Myocyte (in vitro differentiated cells): ENCODE results near the gene DUSP9. TPM values are rescaled to one million over a fixed set of nuclear protein-coding genes. Genes with fewer than 3 reads are reported as not detected.
A peak's percentile ranks its signal among the peaks of the same experiment; 100 is the strongest.
"Not testable (repeated sequence)": the region's sequence is repeated elsewhere in the genome, so short reads cannot be mapped to it uniquely, and the experiment has no call there.

Source experiments
- DNase-seq: peaks from one replicate; pipeline ENCODE4 v3.0.0-alpha.2; 2012; ENCODE audit warnings: low read depth
- total RNA-seq: library from RNA; depleted of rRNA; stranded (reverse); fragments of >200 nt; gene quantifications from 2 replicates; pipeline ENCODE4 v1.2.3, GENCODE V29; 2014

Gene DUSP9
- total RNA-seq, 1 donor from 2014 or later = not detected

DNA sequence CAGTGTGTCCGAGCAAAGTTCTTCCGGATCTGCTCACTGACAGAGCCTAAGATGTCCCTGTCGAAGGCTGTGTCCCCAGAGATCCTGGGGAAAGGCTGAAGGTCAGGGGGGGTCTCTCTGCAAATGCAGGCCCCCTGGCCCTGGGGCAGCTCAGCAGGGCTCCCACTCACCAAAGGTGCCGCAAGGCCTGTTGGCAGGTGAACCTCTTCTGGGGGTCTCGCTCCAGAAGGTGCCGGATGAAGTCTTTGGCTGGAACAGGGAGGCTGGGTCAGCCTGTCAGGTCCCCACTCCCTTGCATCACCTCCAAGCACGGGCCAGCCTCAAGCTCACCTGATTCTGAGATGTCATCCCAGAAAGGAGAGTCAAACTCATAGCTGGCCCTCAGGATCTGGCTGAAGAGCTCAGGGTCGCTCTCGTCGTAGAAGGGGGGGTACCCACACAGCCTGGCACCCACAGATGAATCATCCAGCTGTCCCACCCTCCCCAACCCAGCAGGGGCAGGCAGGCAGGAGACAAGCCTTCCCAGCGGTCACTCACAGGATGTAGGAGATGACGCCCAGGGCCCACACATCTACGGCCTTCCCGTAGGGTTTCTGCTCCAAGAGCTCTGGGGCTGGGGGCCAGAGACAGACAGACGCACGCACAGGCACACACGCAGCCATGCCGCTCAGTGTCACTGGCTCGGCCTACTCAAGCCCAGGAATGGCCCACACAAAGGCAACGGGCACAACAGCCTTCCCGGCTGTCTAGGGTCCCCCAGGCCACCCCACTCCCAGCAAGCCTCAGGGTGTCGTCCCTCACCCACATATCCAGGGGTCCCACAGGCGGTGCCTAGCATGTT lies 24.0 kb downstream of the DUSP9 start:
- no peak for DNase-seq

DNA sequence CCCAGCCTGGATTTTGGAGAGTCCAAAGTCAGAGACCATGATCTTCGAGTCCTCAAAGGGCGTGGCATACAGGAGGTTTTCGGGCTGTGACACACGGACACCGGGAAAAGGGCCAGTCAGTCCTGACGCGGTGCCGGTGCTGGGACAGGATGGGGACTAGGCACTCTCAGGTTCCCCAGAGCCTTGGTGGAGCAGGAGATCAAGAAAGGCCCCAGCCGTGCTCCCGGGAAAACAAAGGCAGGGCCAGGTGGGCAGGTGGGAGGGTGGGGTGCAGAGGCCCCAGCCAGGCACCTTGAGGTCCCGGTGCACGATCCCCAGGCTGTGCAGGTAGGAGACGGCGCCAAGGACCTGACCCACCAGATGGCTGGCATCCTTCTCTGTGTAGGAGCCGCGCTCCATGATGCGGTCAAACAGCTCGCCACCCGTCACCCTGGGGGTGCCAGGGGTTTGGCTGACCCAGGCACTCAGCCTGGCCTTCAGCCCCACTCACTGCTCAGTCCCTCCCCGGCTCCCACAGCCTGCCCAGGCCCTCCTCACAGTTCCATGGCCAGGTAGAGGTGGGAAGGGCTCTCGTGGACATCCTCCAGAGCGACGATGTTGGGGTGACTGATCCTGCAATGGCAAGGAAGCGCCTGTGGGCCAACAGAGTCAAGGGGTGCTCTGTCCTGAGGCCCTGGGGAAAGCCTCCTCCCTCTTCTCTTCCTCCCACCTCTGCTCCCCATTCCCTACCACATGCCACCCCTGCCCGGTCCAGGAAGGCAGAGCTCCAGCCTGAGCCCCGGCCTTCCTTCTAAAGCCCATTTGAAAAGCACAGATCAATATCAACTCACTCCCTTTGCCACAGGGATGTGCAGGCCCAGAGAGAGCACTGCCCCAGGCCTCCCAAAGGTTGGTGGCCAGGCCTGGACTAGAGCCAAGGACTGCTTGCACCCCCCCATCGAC lies 24.9 kb downstream of the DUSP9 start:
- DNase-seq = no peak

DNA sequence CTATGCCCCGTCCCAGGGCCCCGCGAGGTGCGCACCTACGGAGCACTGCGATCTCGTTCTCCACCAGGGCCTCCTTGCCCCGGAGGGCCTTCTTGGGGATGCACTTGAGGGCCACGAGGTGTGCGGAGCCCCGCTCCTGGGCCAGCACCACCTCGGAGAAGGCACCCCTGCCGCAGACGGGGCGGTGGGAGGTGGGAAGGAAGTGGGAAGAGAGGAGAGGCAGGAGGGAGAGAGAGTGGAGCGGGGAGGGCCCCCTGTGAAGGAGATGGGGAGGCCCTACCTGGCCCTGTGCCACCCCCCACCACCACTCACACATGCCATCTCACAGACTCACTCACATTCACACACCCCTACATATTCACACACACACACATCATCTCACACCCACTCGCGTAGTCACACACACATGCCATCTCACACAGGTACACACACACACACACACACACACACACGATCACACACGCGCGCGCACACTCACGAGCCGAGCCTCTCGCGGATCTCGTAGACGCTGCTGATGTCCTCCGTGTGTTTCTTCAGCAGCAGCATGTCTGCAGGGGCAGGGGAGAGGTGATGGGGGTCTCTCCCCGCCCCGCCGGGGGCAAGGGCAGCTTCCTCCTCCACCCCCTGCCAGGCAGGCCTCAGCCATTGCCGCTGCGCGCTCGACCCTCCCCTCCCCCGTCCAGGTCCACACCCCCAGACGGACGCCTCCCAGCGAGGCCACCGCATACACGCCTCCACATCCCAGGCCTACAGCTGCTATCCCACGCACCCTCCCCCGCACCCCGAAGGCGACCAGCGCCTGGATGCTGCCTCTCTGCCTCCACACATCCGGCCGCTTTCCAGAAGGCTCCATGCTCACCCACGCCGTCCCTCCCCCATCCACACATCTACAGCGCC lies 25.8 kb downstream of the DUSP9 start:
- no peak for DNase-seq

DNA sequence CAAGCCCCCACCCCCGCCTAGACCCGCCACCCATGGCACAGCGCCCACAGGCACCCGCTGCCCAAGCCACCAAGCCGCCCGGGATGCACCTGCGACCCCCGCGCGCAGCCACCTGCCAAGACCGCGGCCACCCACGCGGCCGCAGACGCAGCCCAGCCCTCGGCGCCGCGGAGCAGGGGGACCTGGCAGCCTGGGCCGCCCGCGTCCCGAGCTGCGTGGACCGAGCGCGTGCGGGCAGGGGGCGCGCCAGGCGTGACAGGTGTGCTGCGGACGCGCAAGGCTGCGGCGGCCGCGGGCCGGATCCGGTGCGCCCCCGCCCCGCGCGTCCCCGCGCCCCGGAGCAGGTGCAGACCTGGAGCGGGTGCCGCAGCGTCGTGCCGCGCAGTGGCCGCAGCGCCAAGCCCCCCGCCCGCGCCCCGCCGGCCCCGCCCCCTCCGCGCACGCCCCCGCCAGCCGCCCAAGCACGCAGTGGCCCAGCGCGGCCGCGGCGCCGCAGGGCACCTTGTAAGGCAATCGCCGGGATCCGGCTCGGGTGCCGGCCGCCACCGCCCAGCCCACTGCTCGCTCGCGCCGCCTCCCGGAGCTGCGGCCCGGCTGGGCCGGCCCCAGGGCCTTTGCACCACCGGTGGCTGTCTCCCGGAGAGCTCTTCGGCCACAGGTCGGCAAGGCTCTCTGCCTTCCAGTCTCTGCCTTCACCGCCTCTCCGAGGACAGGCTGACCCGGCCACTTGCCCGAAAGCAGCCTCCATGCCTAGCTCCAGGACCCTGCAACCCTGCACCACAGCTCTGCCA lies 26.6 kb downstream of the DUSP9 start, which contains the start of gene PNCK:
Gene PNCK (minus strand): TSS at position 386 of the 791 bp plus-strand sequence. CDS start 737 bp downstream, outside the sequence.
- DNase-seq = no peak

DNA sequence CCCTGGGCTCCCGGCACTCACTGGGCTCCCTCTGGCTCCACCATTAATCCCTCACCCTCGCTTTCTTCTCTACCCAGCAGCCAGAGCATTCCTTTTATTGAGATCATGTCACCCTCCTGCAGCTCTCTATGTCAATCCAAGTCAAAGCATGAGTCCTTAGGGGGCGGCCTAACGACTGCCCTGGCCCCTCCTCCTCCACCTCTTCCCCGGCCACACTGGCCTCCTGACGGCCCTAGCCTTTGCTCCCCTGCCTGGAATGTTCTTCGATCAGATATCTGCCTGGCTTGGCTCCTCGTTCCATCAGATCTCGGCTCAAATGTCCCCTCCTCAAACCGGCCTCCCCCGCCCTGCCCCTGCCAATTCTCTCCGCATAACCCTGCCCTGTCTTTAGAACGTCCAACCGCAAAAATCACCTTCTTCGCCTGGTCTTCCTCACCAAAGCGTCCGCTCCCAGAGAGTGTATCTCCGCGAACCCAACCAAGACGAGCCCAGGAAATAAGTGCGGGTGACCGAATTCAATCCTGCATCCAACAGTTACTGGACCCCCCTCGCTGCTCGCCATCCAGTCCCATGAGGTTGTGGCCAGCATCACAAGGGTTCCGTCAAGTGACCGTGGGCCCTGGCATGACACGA lies 27.3 kb downstream of the DUSP9 start:
- no peak for DNase-seq

DNA sequence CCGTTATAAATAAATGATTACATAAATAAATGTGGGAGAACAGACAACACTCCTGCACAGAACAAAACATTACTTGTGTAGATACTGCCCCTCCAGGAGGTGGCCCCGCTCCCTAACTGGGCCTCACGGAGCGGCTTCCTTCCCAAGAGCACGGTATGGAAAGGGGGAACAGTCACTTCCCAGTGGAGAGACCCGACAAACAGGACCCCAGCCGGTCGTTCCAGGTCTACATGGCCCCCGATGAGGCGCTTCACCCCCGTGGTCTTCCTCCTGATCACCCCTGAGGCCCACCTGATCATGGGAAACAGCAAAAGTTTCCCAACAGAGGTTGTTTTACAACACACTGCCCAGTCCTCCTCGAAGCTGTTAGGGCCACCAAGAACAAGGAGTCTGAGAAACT lies 34.2 kb downstream of the DUSP9 start:
- DNase-seq = no peak

DNA sequence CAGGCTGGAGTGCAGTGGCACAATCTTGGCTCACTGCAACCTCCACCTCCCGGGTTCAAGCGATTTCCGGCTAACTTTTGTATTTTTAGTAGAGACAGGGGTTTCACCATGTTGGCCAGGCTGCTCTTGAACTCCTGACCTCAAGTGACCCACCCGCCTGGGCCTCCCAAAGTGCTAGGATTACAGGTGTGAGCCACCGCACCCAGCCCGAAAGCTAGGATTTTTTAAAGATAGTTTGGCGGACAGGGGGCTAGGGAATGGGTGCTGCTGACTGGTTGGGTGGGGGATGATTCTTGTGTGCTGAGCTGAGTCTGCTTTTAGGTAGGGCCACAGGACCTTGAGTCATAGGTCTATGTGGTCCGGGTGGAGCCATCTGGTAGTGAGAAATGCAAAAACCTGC lies 36.5 kb downstream of the DUSP9 start:
- not testable (repeated sequence) for DNase-seq

DNA sequence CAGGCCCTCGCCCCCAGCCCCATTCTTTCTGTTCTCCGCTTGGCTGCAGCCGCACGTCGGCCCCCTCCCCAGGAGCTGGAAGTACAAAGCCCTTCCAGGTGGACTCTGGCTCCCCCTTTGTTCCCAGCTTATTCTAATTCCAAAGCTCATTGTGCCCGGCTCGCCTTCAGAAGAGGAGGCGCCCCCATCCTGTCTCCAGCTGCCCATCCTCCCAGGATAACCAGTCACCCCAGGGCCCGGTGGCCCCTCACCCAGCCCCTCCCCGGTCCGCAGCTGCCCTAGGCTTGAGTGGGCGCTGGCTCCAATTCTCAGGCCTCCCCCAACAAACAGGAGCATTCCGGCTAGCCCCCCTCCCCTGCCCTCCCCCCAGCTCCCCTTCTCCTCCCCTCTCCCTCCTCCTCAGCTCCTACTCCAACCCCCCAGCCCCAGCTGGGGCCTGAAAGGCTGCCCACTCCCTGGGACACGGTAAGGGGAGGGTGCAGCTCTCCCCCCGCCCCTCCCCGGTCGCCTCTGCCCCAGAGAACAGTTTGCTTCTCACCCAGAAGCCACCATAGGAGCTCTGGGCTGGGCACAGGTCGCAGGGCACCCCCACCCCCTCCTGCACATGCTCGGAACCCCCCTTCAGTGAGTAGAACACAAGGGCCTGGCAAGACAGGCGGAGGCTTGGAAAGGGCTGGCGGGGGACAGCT lies 37.6 kb downstream of the DUSP9 start:
- DNase-seq = no peak

DNA sequence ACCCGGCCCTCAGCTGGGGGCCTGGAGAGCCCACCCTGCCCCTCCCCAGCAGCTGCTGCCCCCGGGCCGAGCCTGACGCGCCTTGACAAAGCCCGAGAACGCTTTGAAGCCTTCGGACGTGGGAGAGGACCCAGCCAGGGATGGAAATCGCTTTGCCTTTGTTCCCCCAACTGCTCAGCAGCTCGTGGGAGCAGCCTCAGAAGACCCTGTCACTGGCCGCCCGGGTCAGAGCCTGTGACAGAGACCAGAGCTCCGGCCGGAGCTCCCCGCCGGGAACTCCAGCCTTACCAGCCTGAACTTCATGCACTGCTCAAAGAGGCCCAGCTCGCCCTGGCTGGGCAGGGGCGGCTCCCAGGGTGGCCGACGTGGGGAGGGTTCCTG lies 38.1 kb downstream of the DUSP9 start:
- no peak for DNase-seq

DNA sequence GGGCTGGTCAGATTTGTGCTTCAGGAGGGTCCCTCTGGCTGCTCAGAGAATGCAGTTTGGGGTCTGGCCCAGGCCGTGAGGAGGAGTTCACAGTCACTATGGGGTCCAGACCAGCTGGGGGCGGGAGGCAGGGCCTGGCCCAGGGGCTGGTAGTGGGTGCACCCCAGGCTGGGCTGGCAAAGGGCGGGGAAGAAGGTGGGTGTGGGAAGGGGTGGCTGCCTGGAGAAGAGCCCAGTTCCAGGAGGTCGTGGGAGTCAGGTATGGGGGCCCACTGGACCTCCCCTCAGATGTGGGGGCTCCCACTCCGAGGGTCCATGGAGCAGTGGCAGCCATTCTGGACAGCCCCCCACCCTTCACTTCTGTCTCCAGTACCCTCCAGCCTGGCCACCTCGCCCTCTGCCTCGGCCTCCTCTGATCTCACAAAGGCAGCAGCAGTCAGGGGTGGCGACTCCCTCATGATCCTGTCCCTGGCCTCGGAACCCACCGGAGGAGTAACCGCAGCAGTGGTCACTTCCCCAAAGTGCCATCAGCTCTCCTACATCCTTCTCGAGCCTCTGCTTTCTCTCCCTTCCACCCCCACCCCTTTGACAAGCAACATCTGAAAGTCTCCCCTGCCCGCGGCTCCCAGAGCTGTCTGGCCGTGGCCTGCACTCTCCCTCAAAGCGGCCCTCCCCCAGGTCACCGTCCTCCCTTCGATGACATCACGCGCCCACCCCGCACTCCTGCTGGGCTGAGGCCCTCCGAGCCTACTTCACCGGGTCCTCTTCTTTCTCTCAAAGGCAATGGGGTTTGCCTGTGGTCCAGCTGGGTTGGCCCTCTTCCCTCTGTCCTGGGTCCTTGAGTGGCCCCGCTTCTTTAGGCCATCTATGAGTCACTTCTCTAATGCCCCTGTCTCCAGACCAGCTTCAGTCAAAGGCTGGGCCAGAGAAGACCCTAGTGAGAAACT lies 39.0 kb downstream of the DUSP9 start:
- no peak for DNase-seq

DNA sequence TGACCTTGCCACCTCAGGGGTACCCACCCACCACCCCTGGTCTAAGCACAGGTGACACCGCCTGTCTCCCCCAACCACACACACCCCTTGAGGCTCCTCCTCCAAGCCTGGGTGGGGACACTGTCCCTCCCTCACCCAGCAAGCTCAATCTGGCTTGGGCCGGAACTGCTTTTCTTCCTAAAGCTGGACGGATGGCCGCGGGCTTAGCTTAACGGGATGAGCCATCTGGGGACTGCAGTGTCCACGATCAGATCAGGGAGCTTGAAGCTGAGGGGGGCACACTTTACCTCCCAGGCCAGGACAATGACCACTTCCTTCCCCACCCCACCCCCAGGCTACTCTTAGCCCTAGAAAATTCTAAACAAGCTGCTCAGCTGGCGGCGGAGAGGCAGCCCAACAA lies 39.7 kb downstream of the DUSP9 start:
- no peak for DNase-seq

DNA sequence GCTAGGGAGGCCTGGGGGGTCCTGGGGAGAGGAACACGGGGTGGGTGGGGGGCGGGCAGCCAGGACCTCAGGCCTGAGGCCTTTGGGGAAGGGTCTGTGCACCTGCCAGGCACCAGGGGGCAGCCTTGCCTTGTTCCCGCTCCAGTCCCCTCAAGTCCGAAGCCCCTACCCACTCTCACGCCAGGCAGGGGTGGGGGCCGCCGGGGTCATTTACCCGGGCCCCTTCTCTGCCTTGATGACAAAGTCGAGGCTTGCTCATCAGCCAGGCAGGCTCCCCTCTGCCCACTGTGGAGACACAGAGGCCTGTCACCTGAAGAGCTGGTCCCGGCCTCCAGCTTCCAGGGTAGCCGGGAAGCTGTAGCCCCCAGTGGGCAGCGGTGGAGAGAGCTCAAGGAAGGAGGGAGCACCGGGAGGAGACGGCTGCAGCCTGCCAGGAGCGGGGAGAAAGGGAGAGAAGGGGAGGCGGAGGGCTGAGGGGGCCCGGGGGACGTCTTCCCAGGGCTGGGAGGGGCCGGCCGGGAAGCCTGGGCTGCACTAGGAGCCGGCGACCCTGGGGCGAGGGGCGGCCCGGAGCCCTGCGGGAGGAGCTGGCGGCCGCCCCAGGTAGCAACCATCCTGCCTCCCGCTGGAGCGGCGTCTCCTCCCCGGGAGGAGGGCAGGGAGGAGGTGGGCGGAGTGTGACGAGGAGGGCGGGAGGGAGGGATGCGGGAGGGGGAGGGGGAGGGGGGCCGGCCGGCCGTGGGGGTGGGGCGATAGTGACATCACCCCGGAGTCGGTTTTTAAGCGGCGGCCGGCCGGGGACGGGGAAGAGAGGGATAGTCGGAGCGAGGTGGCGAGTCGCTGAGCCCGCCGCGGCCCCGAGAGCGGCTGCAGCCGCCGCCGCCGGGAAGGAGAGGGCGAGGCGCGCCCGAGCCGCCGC lies 40.4 kb downstream of the DUSP9 start, which contains the start of gene SLC6A8:
Gene SLC6A8 (plus strand): TSS at position 806 of the 919 bp plus-strand sequence. CDS start 649 bp downstream, outside the sequence.
- peak; percentile 59 for DNase-seq

DNA sequence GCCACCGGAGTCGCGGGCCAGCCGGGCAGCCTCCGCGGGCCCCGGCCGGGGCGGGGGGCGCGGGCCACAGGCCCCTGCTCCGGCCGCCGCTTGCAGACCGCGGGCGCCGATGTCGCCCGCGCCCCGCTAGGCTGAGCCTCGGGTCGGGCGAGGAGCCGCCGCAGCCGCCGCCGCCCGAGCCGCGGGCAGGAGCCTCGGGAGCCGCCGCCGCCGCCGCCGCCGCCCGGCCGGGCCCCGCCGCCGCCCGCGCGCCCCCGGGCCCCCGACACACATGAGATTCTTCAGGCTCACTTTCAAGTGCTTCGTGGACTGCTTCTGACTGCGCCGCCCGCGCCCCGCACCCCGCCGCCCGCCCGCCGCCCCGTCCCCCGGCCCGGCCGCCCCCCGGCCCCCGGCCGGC lies 41.1 kb downstream of the DUSP9 start:
- no peak for DNase-seq

DNA sequence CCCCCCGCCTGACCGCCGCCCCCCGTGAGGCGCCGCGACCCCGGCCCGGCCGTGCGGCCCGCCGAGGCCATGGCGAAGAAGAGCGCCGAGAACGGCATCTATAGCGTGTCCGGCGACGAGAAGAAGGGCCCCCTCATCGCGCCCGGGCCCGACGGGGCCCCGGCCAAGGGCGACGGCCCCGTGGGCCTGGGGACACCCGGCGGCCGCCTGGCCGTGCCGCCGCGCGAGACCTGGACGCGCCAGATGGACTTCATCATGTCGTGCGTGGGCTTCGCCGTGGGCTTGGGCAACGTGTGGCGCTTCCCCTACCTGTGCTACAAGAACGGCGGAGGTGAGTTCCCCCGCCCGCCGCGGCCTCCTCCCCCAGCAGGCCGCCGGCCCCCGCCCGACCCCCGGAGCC lies 41.5 kb downstream of the DUSP9 start:
- no peak for DNase-seq

DNA sequence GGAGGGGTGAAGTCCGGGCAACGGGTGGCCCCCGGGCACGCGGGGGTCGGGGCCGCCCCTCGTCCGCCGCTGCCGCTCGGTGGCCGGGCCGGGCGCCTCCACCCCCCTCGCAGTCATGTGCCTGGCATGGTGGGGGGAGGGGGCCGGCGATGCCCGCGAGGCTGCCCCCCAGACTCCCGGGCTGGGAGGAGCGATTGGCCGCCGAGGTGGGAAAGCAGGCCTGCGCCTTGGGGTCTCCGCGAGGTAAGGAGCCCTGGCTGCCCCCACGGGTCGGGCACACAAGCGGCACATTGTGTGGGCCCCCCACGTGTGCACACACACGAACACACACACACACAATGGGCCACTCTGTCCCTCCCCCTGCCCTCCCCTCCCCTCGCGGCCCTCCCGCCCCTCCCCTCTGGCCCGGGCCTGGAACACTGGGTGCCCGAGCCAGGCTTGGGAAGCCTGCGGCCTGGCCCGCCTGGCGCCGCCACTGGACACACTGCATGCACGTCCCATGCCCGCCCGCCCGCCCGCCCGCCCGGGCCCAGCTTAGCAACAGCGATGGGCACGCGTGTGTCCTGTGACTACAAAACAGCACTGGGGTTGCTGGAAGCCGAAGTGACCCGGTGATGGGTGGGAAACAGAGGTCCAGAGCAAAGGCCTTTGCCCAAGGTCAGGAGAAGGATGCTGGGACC lies 42.0 kb downstream of the DUSP9 start:
- no peak for DNase-seq
